BLaER1 (cell line): Measurements from ENCODE around the gene RND2.

ENCODE experiments used
- H3K27ac ChIP-seq: shearing (Covaris generic); formaldehyde crosslinking; 2 replicates; pipeline ENCODE4 v1.8.1; 2022
- H3K27me3 ChIP-seq: shearing (Covaris generic); formaldehyde crosslinking; 2 replicates; pipeline ENCODE4 v1.8.1; 2022
- H3K36me3 ChIP-seq: shearing (Covaris generic); formaldehyde crosslinking; 2 replicates; pipeline ENCODE4 v1.8.1; 2022
- H3K4me1 ChIP-seq: shearing (Covaris generic); formaldehyde crosslinking; 2 replicates; pipeline ENCODE4 v1.8.1; 2022
- H3K4me2 ChIP-seq: shearing (Covaris generic); formaldehyde crosslinking; 2 replicates; pipeline ENCODE4 v1.8.1; 2022
- H3K4me3 ChIP-seq: shearing (Covaris generic); formaldehyde crosslinking; 2 replicates; pipeline ENCODE4 v1.8.1; 2022
- H3K9ac ChIP-seq: shearing (Covaris generic); formaldehyde crosslinking; 2 replicates; pipeline ENCODE4 v1.8.1; 2022
- H3K9me3 ChIP-seq: shearing (Covaris generic); formaldehyde crosslinking; 2 replicates; pipeline ENCODE4 v1.8.1; 2022
- H4K20me1 ChIP-seq: shearing (Covaris generic); formaldehyde crosslinking; 2 replicates; pipeline ENCODE4 v1.8.1; 2022
- Cebpa-rat ChIP-seq: shearing (Covaris generic); IDR thresholded peaks from 2 replicates; pipeline ENCODE4 v1.8.1; 2022

RND2 gene

GRCh38 chr17:43026595-43026994 lies 1.6 kb downstream of the RND2 start:
- peak overlapping the region; percentile 100 for H3K4me2 ChIP-seq
- no peak for TF ChIP-seq Cebpa-rat
- no peaks in the 10 kb centered on the region for H3K27me3 ChIP-seq
- peaks cover 38% of the 10 kb centered on the region for H3K4me1 ChIP-seq
- H3K36me3 ChIP-seq: no peaks in the 10 kb centered on the region
- no peak overlapping the region for H3K9ac ChIP-seq
- no peak overlapping the region for H3K4me3 ChIP-seq
- H4K20me1 ChIP-seq: no peaks in the 10 kb centered on the region
- H3K27ac ChIP-seq: no peak overlapping the region
- H3K9me3 ChIP-seq: no peaks in the 10 kb centered on the region

GRCh38 chr17:43027091-43028032 lies 2.3 kb downstream of the RND2 start:
- H3K36me3 ChIP-seq: no peaks in the 10 kb centered on the region
- no peak overlapping the region for H3K27ac ChIP-seq
- no peaks in the 10 kb centered on the region for H3K9me3 ChIP-seq

GRCh38 chr17:43028221-43028861 lies 3.3 kb downstream of the RND2 start:
- Histone ChIP-seq H3K4me3 (no peak overlapping the region), H3K4me1 (peaks cover 36% of the 10 kb centered on the region), H3K9me3 (no peaks in the 10 kb centered on the region), H4K20me1 (no peaks in the 10 kb centered on the region), H3K4me2 (no peak overlapping the region), H3K36me3 (no peaks in the 10 kb centered on the region), H3K27me3 (no peaks in the 10 kb centered on the region), H3K9ac (no peak overlapping the region), H3K27ac (no peak overlapping the region)
- no peak for TF ChIP-seq Cebpa-rat

More at GRCh38 chr17:43027091-43028032, 2.3 kb downstream of the RND2 start:
- H4K20me1 ChIP-seq: no peaks in the 10 kb centered on the region
- H3K9ac ChIP-seq: no peak overlapping the region
- H3K27me3 ChIP-seq: no peaks in the 10 kb centered on the region
- peaks cover 38% of the 10 kb centered on the region for H3K4me1 ChIP-seq
- no peak for TF ChIP-seq Cebpa-rat
- H3K4me3 ChIP-seq: no peak overlapping the region
- peak overlapping the region; percentile 100 for H3K4me2 ChIP-seq

- no peak for TF ChIP-seq Cebpa-rat
- Histone ChIP-seq H3K4me2 (no peak overlapping the region), H3K27me3 (no peaks in the 10 kb centered on the region), H3K36me3 (no peaks in the 10 kb centered on the region), H3K9me3 (no peaks in the 10 kb centered on the region), H3K27ac (no peak overlapping the region), H3K4me3 (no peak overlapping the region), H3K9ac (no peak overlapping the region), H3K4me1 (peaks cover 40% of the 10 kb centered on the region), H4K20me1 (no peaks in the 10 kb centered on the region)
These were observed 5.2 kb downstream of the RND2 start for GRCh38 chr17:43030137-43030767.

- Histone ChIP-seq H3K9me3 (no peaks in the 10 kb centered on the region), H3K4me1 (peaks cover 26% of the 10 kb centered on the region), H3K27ac (no peak overlapping the region), H3K27me3 (no peaks in the 10 kb centered on the region), H3K4me3 (no peak overlapping the region), H3K9ac (no peak overlapping the region), H4K20me1 (no peaks in the 10 kb centered on the region), H3K4me2 (no peak overlapping the region), H3K36me3 (no peaks in the 10 kb centered on the region)
- no peak for TF ChIP-seq Cebpa-rat
These were observed 6.6 kb downstream of the RND2 start for GRCh38 chr17:43031666-43032065.

GRCh38 chr17:43033948-43034881 lies 9.2 kb downstream of the RND2 start:
- peak overlapping the region; percentile 24; the same call in 1 of the 2 replicates for H3K9ac ChIP-seq
- H3K27ac ChIP-seq: no peak overlapping the region
- TF ChIP-seq Cebpa-rat: no peak
- H3K4me2 ChIP-seq: peak overlapping the region; percentile 33
- peaks cover 22% of the 10 kb centered on the region for H3K4me1 ChIP-seq
- no peaks in the 10 kb centered on the region for H3K36me3 ChIP-seq
- H3K9me3 ChIP-seq: no peaks in the 10 kb centered on the region
- H3K4me3 ChIP-seq: no peak overlapping the region
- H3K27me3 ChIP-seq: no peaks in the 10 kb centered on the region
- no peaks in the 10 kb centered on the region for H4K20me1 ChIP-seq

- H3K4me1 ChIP-seq: peaks cover 22% of the 10 kb centered on the region
- no peaks in the 10 kb centered on the region for H3K27me3 ChIP-seq
- H4K20me1 ChIP-seq: no peaks in the 10 kb centered on the region
- no peaks in the 10 kb centered on the region for H3K9me3 ChIP-seq
- no peak overlapping the region for H3K27ac ChIP-seq
- no peak overlapping the region for H3K4me3 ChIP-seq
- no peak for TF ChIP-seq Cebpa-rat
- H3K36me3 ChIP-seq: no peaks in the 10 kb centered on the region
- H3K9ac ChIP-seq: 0 out of 2 replicates have a peak overlapping the region, but pooled peaks have one; percentile 20
- H3K4me2 ChIP-seq: peak overlapping the region; percentile 33
These were observed 9.9 kb downstream of the RND2 start for GRCh38 chr17:43034894-43035293.

DNA sequence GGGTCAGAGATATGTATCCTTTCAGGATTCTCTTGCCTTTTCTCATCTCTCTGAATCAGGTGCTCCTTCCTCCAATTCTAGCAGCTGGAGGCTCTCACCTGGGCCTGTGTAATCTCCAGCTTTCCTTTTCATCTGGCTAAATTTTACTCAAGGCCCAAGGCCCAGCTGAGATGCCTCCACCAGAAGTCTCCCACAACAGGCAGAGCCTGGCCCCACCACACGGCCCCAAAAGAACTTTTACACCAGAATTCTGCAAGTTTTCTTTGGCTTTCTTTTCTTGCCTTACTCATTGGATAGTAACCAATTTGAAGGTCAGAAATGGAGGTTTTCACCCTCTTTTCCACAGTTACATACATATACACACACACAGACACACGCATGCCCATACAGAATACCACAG lies 14.6 kb downstream of the RND2 start:
- peaks cover 23% of the 10 kb centered on the region for H3K36me3 ChIP-seq
- no peaks in the 10 kb centered on the region for H4K20me1 ChIP-seq
- H3K27ac ChIP-seq: no peak overlapping the region
- no peak overlapping the region for H3K9ac ChIP-seq
- H3K27me3 ChIP-seq: no peaks in the 10 kb centered on the region
- no peak overlapping the region for H3K4me3 ChIP-seq
- no peaks in the 10 kb centered on the region for H3K9me3 ChIP-seq
- TF ChIP-seq Cebpa-rat: no peak
- H3K4me2 ChIP-seq: no peak overlapping the region
- peaks cover 5% of the 10 kb centered on the region for H3K4me1 ChIP-seq

- no peaks in the 10 kb centered on the region for H3K4me1 ChIP-seq
- no peak overlapping the region for H3K4me3 ChIP-seq
- no peak overlapping the region for H3K27ac ChIP-seq
- no peak overlapping the region for H3K4me2 ChIP-seq
- H3K9ac ChIP-seq: no peak overlapping the region
- peaks cover 33% of the 10 kb centered on the region for H3K36me3 ChIP-seq
- no peaks in the 10 kb centered on the region for H3K27me3 ChIP-seq
- H4K20me1 ChIP-seq: no peaks in the 10 kb centered on the region
- TF ChIP-seq Cebpa-rat: no peak
- no peaks in the 10 kb centered on the region for H3K9me3 ChIP-seq
These were observed 15.6 kb downstream of the RND2 start for GRCh38 chr17:43040655-43041054.
